ENCODE measurements around the gene LRRC4B. TPM values are rescaled to one million over a fixed set of nuclear protein-coding genes. Genes with fewer than 3 reads are reported as not detected.

Gene LRRC4B
- total RNA-seq, 1 donor from 2014 or later: 0.47 TPM

DNA sequence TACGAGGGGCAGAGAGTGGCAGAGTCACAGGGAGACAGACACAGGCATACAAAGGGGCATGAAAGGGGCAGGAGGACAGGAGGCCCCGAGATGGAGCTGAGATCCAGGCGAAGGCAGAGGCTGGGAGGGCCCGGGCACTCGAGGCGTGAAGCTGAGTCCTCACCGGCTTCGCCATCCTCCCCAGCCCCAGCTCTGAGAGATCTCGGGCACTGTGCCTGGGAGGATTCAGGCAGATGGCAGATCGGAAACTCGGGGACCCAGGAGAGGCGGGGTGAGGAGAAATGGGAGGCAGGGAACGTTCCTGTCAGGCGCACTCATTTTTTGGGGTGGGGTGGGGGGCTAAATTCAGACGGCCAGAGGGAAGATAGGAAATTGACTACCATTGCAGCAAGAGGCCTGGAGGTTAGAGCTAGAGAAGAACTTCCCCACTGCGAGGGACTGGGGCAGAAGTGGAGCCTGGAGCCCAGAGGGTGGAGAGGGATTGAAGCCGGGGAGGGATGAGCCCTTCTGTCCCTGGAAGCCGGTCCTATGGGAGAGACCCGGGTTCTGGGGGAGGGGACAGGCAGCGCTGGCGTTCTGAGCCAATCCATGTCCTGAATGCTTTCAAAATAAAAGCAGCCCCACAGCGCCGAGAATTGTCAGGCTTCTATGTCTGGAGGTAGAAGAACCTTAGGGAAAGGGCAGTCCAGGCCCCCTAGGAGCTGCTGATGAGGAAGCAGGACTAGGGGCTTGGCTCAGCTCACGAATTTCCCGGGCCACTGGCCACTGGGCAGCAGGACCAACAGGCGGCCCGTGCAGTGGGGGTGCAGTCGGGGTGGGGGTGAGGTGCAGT lies 12.6 kb downstream of the LRRC4B start:
- no peaks in the 10 kb centered on the region for H3K36me3 ChIP-seq
- intact Hi-C loops (cut with micrococcal nuclease): no loop called here
- peaks cover 76% of the 10 kb centered on the region for H3K27me3 ChIP-seq (ENCODE audit: low read depth)
- peak; percentile 28 for DNase-seq
- H3K4me1 ChIP-seq: peaks cover 19% of the 10 kb centered on the region
- H3K27ac ChIP-seq (replicated peaks): peak overlapping the region; percentile 50
- peak overlapping the region; percentile 67 for H3K4me3 ChIP-seq
- no peaks in the 10 kb centered on the region for H3K9me3 ChIP-seq (replicated peaks)
- no peak for TF ChIP-seq CTCF (IDR thresholded peaks at IDR 0.05; ENCODE audit: borderline replicate concordance)

- no peaks in the 10 kb centered on the region for H3K36me3 ChIP-seq
- H3K9me3 ChIP-seq (replicated peaks): no peaks in the 10 kb centered on the region
- peaks cover 13% of the 10 kb centered on the region for H3K4me1 ChIP-seq
- no peak overlapping the region for H3K27ac ChIP-seq (replicated peaks)
- H3K4me3 ChIP-seq: no peak overlapping the region
- intact Hi-C loops (cut with micrococcal nuclease): no loop called here
- TF ChIP-seq CTCF (IDR thresholded peaks at IDR 0.05; ENCODE audit: borderline replicate concordance): no peak
- DNase-seq: no peak
- H3K27me3 ChIP-seq (ENCODE audit: low read depth): peaks cover 82% of the 10 kb centered on the region
These were observed 13.2 kb downstream of the LRRC4B start for GRCh38 chr19:50555033-50555432.

GRCh38 chr19:50554212-50554611 lies 14.0 kb downstream of the LRRC4B start:
- H3K4me3 ChIP-seq: no peak overlapping the region
- H3K27ac ChIP-seq (replicated peaks): no peak overlapping the region
- H3K36me3 ChIP-seq: no peaks in the 10 kb centered on the region
- peaks cover 13% of the 10 kb centered on the region for H3K4me1 ChIP-seq
- intact Hi-C loops (cut with micrococcal nuclease): no loop called here
- peaks cover 90% of the 10 kb centered on the region for H3K27me3 ChIP-seq (ENCODE audit: low read depth)
- no peak for TF ChIP-seq CTCF (IDR thresholded peaks at IDR 0.05; ENCODE audit: borderline replicate concordance)
- DNase-seq: no peak
- no peaks in the 10 kb centered on the region for H3K9me3 ChIP-seq (replicated peaks)

DNA sequence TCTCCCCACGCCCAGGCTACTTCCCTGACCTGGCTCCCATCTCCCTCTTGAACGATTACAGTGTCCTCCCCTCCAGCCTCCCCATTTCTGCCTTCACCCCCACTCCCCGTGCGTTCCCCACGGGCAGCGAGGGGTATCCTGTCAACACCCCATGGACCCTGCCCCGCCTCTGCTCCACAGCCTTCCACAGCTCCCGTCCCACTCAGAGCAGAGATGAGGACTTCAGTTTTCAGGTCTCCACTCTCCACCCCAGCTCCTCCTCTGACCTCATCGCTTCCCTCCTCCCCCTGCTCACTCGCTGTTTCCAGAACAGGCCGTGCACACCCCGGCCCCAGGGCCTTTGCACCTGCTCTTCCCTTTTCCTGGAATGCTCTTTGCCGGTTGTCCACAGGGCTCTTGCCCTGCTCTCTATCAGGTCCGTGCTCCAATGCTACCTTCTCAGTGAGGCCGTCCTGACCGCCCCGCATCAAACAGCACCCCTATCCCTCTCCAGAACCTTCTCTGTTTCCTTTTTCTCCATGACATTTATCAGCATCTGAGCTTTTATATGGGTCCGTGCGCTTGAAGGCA lies 15.0 kb downstream of the LRRC4B start:
- Histone ChIP-seq H3K4me3 (no peak overlapping the region), H3K36me3 (no peaks in the 10 kb centered on the region), H3K9me3 (replicated peaks) (no peaks in the 10 kb centered on the region), H3K27ac (replicated peaks) (no peak overlapping the region), H3K27me3 (ENCODE audit: low read depth) (peaks cover 95% of the 10 kb centered on the region), H3K4me1 (peaks cover 13% of the 10 kb centered on the region)
- TF ChIP-seq CTCF (IDR thresholded peaks at IDR 0.05; ENCODE audit: borderline replicate concordance): no peak
- DNase-seq: no peak
- intact Hi-C loops (cut with micrococcal nuclease): no loop called here

DNA sequence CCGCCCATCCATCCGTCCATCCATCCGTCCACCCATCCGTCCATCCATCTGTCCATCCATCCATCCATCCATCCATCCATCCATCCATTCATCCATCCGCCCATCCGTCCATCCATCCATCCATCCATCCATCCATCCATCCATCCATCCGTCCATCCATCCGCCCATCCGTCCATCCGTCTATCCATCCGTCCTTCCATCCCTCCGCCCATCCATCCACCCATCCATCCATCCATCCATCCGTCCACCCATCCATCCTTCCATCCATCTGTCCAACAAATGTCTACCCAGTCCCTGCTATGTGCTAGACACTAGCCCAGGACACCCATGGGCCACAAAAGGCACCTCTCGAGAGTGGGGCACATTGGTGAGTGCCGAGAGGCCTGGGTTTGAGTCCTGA lies 15.7 kb downstream of the LRRC4B start:
- no peak overlapping the region for H3K4me3 ChIP-seq
- TF ChIP-seq CTCF (IDR thresholded peaks at IDR 0.05; ENCODE audit: borderline replicate concordance): no peak
- DNase-seq: no peak
- H3K36me3 ChIP-seq: no peaks in the 10 kb centered on the region
- peaks cover 99% of the 10 kb centered on the region for H3K27me3 ChIP-seq (ENCODE audit: low read depth)
- peaks cover 15% of the 10 kb centered on the region for H3K4me1 ChIP-seq
- H3K27ac ChIP-seq (replicated peaks): no peak overlapping the region
- H3K9me3 ChIP-seq (replicated peaks): no peaks in the 10 kb centered on the region
- intact Hi-C loops (cut with micrococcal nuclease): no loop called here

Data from left ventricle myocardium inferior (tissue), 1 donor.